ENCODE data around the gene LASP1NB.
A peak's percentile ranks its signal among the peaks of the same experiment; 100 is the strongest.
"Not testable (repeated sequence)": the region's sequence is repeated elsewhere in the genome, so short reads cannot be mapped to it uniquely, and the experiment has no call there.

The LASP1NB gene

GRCh38 chr17:38896346-38896954 lies 29.0 kb upstream of the LASP1NB start:
- DNase-seq (ENCODE audit: extremely low spot score, insufficient read length, low read depth) (no peak), FAIRE-seq (no peak)

DNA sequence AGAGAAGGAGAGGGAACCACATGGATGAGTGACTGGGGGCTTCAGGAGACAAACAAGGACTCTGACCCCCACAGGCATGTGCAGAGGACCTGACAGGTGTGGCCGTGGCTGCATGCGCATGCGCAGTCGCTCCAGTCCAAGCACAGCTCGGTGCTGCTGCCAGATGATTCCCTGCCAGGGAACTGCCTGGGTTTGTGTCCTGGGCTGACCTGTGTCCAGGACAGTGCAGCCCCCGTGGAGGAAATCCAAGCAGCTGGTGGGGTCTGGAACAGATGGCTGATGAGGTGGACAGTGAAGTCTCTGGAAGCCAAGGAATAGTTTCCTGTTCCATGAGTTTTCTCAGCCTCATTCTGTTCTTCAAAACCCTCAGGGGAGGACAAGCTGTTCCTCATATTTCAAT lies 28.2 kb upstream of the LASP1NB start:
- no peak for DNase-seq (ENCODE audit: extremely low spot score, insufficient read length, low read depth)
- FAIRE-seq, result peak; percentile 5

- no peak for DNase-seq (ENCODE audit: extremely low spot score, insufficient read length, low read depth)
- no peak for FAIRE-seq
Observed at GRCh38 chr17:38897671-38898290, 27.6 kb upstream of the LASP1NB start.

DNA sequence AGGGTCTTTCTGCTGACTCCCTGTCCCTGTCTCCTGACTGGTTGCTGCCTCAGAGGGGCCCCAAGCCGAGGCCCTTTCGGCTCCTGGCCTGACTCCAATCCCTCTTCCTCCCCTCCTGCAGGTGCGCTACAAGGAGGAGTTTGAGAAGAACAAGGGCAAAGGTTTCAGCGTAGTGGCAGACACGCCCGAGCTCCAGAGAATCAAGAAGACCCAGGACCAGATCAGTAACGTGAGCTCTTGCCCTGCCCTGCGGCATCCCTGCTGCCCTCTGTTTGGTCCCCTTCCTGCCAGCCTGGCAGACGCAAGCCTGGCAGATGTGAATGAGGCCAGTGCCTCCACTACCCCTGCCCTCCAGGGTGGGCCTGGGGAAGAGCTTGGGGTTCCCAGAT lies 27.1 kb upstream of the LASP1NB start:
- DNase-seq (ENCODE audit: extremely low spot score, insufficient read length, low read depth) (no peak), FAIRE-seq (no peak)

DNA sequence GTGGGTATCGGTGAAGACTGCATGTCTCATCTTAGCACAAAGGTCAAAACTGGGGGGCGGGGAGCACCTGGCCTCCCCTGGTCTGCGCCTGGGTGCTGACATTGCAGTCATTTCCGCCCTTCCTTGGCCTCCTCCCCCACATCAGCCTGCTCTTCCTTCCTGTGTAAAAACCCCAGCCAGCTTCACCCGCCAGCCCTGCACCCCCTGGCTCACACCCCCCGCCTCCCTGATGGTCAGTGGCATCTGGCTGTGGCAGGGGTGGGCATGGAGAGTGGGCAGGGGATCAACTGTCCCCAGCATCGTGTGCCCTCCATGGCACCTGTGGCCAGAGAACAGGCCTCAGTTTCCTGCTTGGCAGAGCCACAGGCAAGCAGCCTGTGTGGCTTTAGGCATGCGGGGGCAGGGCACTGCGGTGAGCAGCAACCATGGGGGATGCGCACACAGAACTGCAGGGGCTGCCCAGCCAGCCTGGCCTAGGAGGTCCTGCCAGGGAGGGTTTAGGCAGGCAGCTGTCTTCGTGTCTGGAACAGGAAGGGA lies 26.5 kb upstream of the LASP1NB start:
- DNase-seq (ENCODE audit: extremely low spot score, insufficient read length, low read depth), result peak; percentile 95
- peak; percentile 99 for FAIRE-seq

GRCh38 chr17:38899421-38899820 lies 26.0 kb upstream of the LASP1NB start:
- FAIRE-seq (peak; percentile 21), DNase-seq (ENCODE audit: extremely low spot score, insufficient read length, low read depth) (no peak)

- FAIRE-seq (no peak), DNase-seq (ENCODE audit: extremely low spot score, insufficient read length, low read depth) (no peak)
Observed at GRCh38 chr17:38900978-38901656, 24.3 kb upstream of the LASP1NB start.

GRCh38 chr17:38903404-38903803 lies 22.0 kb upstream of the LASP1NB start:
- DNase-seq (ENCODE audit: extremely low spot score, insufficient read length, low read depth), result no peak
- FAIRE-seq, result no peak

- no peak for DNase-seq (ENCODE audit: extremely low spot score, insufficient read length, low read depth)
- FAIRE-seq, result no peak
Observed at GRCh38 chr17:38904892-38905291, 20.5 kb upstream of the LASP1NB start.

- no peak for DNase-seq (ENCODE audit: extremely low spot score, insufficient read length, low read depth)
- no peak for FAIRE-seq
Observed at GRCh38 chr17:38905375-38905774, 20.0 kb upstream of the LASP1NB start.

- FAIRE-seq (no peak), DNase-seq (ENCODE audit: extremely low spot score, insufficient read length, low read depth) (no peak)
Observed at GRCh38 chr17:38906460-38907228, 18.8 kb upstream of the LASP1NB start.

DNA sequence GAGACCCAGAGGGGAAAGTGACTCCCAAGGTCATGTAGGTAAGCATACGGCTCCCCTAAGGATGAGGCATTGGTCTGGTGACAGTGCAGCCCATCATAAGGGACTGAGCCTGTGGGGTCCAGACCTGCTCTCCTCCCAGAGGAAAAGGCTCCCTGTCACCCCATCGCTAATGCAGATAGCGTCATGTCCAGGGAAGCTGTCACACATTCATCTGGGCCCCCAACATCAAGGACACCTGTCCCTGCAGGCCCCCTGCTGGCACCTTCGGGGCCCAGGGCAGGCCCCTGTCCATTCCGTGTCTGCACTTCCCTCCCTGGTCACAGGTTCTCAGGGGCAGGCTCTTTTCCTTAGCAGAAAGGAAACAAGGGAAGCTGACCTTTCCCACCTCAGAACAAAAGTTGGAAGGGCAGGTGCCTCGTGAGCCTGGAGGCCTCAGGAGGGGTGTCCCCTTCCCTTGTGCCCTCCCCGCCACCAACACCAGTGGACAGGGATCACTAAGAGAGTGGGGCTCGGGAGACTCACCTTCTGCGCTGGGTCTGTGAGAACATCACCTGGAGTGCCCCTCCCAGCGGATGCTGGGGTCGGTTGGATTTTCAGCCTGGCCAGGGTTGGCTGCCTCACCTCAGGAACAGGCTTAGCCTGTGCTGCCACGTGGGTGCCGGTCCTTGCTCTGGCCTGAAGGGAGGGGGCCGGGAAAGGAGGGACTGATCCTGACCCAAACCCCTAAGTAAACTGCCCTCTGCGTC lies 17.3 kb upstream of the LASP1NB start:
- no peak for FAIRE-seq

DNA sequence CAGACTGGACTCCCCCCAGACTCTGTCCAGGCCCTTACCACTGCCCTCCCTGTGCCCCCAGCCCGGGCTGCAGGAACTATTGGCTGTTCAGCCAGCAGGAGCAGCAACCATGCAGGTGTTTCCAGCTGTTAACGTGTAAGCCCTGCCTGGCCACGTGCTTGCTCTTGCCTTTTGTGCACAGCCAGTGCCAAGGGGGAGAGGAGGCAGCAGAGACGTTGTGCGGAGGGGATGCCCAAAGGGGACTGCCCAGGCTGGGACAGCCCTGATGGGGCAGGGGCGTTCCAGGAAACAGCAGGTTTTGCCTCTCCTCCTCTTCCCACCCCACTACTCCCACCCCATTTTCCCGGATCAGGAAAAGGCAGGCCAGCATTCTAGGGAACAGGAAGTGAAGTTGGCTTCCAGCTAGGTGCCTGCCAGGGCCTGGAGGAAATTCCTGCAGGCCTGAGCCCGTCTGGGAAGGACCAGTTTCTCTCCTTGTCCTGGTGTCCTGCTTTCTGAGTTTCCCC lies 16.7 kb upstream of the LASP1NB start:
- DNase-seq (ENCODE audit: extremely low spot score, insufficient read length, low read depth), result no peak
- FAIRE-seq, result no peak

More for the DNA sequence above, 17.3 kb upstream of the LASP1NB start:
- DNase-seq (ENCODE audit: extremely low spot score, insufficient read length, low read depth), result no peak

GRCh38 chr17:38910325-38910724 lies 15.1 kb upstream of the LASP1NB start:
- FAIRE-seq (no peak), DNase-seq (ENCODE audit: extremely low spot score, insufficient read length, low read depth) (no peak)

DNA sequence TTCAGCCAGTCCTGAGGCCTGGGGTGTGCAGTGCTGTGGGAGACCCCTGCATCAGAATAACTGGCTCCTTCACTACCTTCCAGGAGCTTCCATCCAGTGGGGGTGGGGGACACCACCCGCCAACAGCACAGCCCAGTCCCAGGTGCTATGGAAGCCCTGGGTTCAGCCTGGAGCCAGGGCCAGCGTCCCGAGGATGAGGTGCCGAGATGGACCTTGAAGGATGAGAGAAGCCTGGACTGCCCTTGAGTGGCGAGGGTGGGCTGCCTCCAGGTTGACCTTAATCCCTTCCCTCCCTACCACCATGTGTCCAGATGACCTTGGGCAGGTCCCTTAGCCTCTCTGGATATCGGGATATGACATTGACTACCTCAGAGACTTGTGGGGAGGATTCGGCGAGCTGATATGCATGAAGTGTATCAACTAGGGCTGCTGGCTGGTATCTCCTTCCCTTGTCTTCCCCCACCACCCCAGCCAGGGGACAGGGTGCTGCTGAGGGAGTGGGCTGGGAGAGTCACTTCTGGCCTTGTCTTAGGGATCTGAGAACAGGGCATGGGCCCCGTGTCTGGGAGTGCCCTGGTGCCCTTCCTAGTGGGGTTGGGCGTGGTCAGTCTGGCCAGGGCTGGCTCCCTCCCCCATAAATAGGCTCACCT lies 14.2 kb upstream of the LASP1NB start:
- FAIRE-seq (no peak), DNase-seq (ENCODE audit: extremely low spot score, insufficient read length, low read depth) (no peak)

GRCh38 chr17:38911731-38912081 lies 13.7 kb upstream of the LASP1NB start:
- FAIRE-seq; DNase-seq (ENCODE audit: extremely low spot score, insufficient read length, low read depth): not testable (repeated sequence)

DNA sequence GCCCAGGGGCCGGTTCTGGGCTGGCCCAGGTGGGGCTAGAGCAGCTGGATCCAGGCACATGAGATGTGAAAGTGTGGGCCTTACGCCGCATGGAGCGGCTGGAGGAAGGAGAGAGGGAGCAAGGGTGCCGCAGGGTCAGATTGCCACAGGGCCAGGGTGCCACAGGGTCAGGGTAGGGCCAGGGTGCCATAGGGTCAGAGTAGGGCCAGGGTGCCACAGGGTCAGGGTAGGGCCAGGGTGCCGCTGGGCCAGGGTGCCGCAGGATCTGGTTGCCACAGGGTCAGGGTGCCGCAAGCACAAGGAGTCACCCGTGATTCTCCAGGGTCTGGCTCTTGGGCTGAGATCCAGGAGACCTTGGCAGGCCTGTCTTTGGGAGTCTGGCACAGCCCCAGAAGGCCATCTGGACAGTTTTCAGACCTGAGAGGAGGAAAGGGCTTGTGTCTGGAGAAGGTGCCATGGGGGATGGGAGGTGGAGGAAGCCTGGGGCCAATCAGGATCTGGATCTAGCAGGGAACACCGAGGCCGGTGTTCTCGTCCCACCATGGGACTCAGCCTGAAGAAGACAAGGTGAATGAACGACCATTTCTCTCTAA lies 13.1 kb upstream of the LASP1NB start:
- DNase-seq (ENCODE audit: extremely low spot score, insufficient read length, low read depth) (no peak), FAIRE-seq (no peak)

- FAIRE-seq (no peak), DNase-seq (ENCODE audit: extremely low spot score, insufficient read length, low read depth) (no peak)
Observed at GRCh38 chr17:38914741-38915638, 10.4 kb upstream of the LASP1NB start.

Data from GM18507 (cell line).